ENCODE data around the gene MAN1C1.

The MAN1C1 gene

GRCh38 chr1:25628741-25629421, 12.3 kb downstream of the MAN1C1 start:
- no peaks in the 10 kb centered on the region for H3K79me1 ChIP-seq (ENCODE audit: low read depth, low read length)
- no peak overlapping the region for H2BK15ac ChIP-seq (ENCODE audit: low read length)
- H4K91ac ChIP-seq (ENCODE audit: low read depth, low read length, poor library complexity) = no peak overlapping the region
- H3K9me3 ChIP-seq (replicated peaks in 1 of 2; ENCODE audit: control insufficient read depth in 2 of 2, insufficient read depth in 1 of 2, low read depth in 1 of 2, low read length in 2 of 2) = peaks cover 0 to 15% of the 10 kb centered on the region in 2 donors
- H2BK5ac ChIP-seq (ENCODE audit: low read length) = no peak overlapping the region
- no peak overlapping the region for H2BK120ac ChIP-seq (ENCODE audit: low read depth, low read length)
- no peak overlapping the region for H3K14ac ChIP-seq (ENCODE audit: low read length)
- H3K18ac ChIP-seq (ENCODE audit: low read length) = no peak overlapping the region
- H2BK12ac ChIP-seq (ENCODE audit: low read length) = no peak overlapping the region
- H3K4me3 ChIP-seq (ENCODE audit: low read length in 2 of 2) = no peak overlapping the region
- no peaks in the 10 kb centered on the region for H3K36me3 ChIP-seq (replicated peaks in 1 of 2; ENCODE audit: control insufficient read depth in 2 of 2, insufficient read depth in 2 of 2, low read length in 2 of 2)
- no peak overlapping the region for H2AK5ac ChIP-seq (ENCODE audit: low read depth, low read length)
- H2AFZ ChIP-seq (ENCODE audit: low read length) = no peak overlapping the region
- H3K27me3 ChIP-seq (ENCODE audit: control insufficient read depth in 3 of 3, insufficient read depth in 3 of 3, low read depth in 1 of 3, low read length in 3 of 3) = no peaks in the 10 kb centered on the region
- no peak overlapping the region for H3K4me2 ChIP-seq (ENCODE audit: insufficient read depth, low read length, poor library complexity, severe bottlenecking)
- H3K4me1 ChIP-seq (ENCODE audit: control insufficient read depth in 2 of 2, insufficient read depth in 1 of 2, low read depth in 1 of 2, low read length in 2 of 2) = no peaks in the 10 kb centered on the region
- no peak overlapping the region for H4K8ac ChIP-seq (ENCODE audit: low read depth, low read length)
- H3K9ac ChIP-seq (ENCODE audit: low read depth, low read length, poor library complexity) = no peak overlapping the region
- WGBS, 2 donors (ENCODE audit: extremely low coverage in 2 of 2, insufficient read length in 2 of 2, insufficient replicate concordance in 1 of 2) = no CpG with 5 or more reads among the region's 5 CpGs
- no peak overlapping the region for H3K27ac ChIP-seq (replicated peaks; ENCODE audit: low read length)
- DNase-seq (ENCODE audit: low spot score) = no peak
- no peak overlapping the region for H3K23ac ChIP-seq (ENCODE audit: low read depth, low read length, poor library complexity)
- no peak overlapping the region for H3K4ac ChIP-seq (ENCODE audit: low read length)

GRCh38 chr1:25629836-25630235, 13.2 kb downstream of the MAN1C1 start:
- no CpG with 5 or more reads among the region's 4 CpGs for WGBS, 2 donors (ENCODE audit: extremely low coverage in 2 of 2, insufficient read length in 2 of 2, insufficient replicate concordance in 1 of 2)
- no peak overlapping the region for H3K23ac ChIP-seq (ENCODE audit: low read depth, low read length, poor library complexity)
- no peak overlapping the region for H3K9ac ChIP-seq (ENCODE audit: low read depth, low read length, poor library complexity)
- no peak overlapping the region for H3K4ac ChIP-seq (ENCODE audit: low read length)
- no peaks in the 10 kb centered on the region for H3K79me1 ChIP-seq (ENCODE audit: low read depth, low read length)
- H3K4me1 ChIP-seq (ENCODE audit: control insufficient read depth in 2 of 2, insufficient read depth in 1 of 2, low read depth in 1 of 2, low read length in 2 of 2) = no peaks in the 10 kb centered on the region
- H3K4me3 ChIP-seq (ENCODE audit: low read length in 2 of 2) = no peak overlapping the region
- H3K4me2 ChIP-seq (ENCODE audit: insufficient read depth, low read length, poor library complexity, severe bottlenecking) = no peak overlapping the region
- H3K18ac ChIP-seq (ENCODE audit: low read length) = no peak overlapping the region
- H2AFZ ChIP-seq (ENCODE audit: low read length) = no peak overlapping the region
- no peak overlapping the region for H3K27ac ChIP-seq (replicated peaks; ENCODE audit: low read length)
- no peak overlapping the region for H3K14ac ChIP-seq (ENCODE audit: low read length)
- H3K36me3 ChIP-seq (replicated peaks in 1 of 2; ENCODE audit: control insufficient read depth in 2 of 2, insufficient read depth in 2 of 2, low read length in 2 of 2) = no peaks in the 10 kb centered on the region
- H2BK12ac ChIP-seq (ENCODE audit: low read length) = no peak overlapping the region
- no peaks in the 10 kb centered on the region for H3K27me3 ChIP-seq (ENCODE audit: control insufficient read depth in 3 of 3, insufficient read depth in 3 of 3, low read depth in 1 of 3, low read length in 3 of 3)
- H4K91ac ChIP-seq (ENCODE audit: low read depth, low read length, poor library complexity) = no peak overlapping the region
- H4K8ac ChIP-seq (ENCODE audit: low read depth, low read length) = no peak overlapping the region
- no peak overlapping the region for H2AK5ac ChIP-seq (ENCODE audit: low read depth, low read length)
- peaks cover 0 to 18% of the 10 kb centered on the region in 2 donors for H3K9me3 ChIP-seq (replicated peaks in 1 of 2; ENCODE audit: control insufficient read depth in 2 of 2, insufficient read depth in 1 of 2, low read depth in 1 of 2, low read length in 2 of 2)
- no peak overlapping the region for H2BK120ac ChIP-seq (ENCODE audit: low read depth, low read length)
- H2BK15ac ChIP-seq (ENCODE audit: low read length) = no peak overlapping the region
- no peak for DNase-seq (ENCODE audit: low spot score)
- H2BK5ac ChIP-seq (ENCODE audit: low read length) = no peak overlapping the region

- Histone ChIP-seq H3K4me2 (ENCODE audit: insufficient read depth, low read length, poor library complexity, severe bottlenecking) (no peak overlapping the region), H4K91ac (ENCODE audit: low read depth, low read length, poor library complexity) (no peak overlapping the region), H2AFZ (ENCODE audit: low read length) (no peak overlapping the region), H4K8ac (ENCODE audit: low read depth, low read length) (no peak overlapping the region), H3K4ac (ENCODE audit: low read length) (no peak overlapping the region), H3K27me3 (ENCODE audit: control insufficient read depth in 3 of 3, insufficient read depth in 3 of 3, low read depth in 1 of 3, low read length in 3 of 3) (no peaks in the 10 kb centered on the region), H3K9ac (ENCODE audit: low read depth, low read length, poor library complexity) (no peak overlapping the region), H2BK15ac (ENCODE audit: low read length) (no peak overlapping the region), H3K36me3 (replicated peaks in 1 of 2; ENCODE audit: control insufficient read depth in 2 of 2, insufficient read depth in 2 of 2, low read length in 2 of 2) (no peaks in the 10 kb centered on the region), H3K4me3 (ENCODE audit: low read length in 2 of 2) (no peak overlapping the region), H2BK120ac (ENCODE audit: low read depth, low read length) (no peak overlapping the region), H3K9me3 (replicated peaks in 1 of 2; ENCODE audit: control insufficient read depth in 2 of 2, insufficient read depth in 1 of 2, low read depth in 1 of 2, low read length in 2 of 2) (peaks cover 0 to 27% of the 10 kb centered on the region in 2 donors), H3K79me1 (ENCODE audit: low read depth, low read length) (no peaks in the 10 kb centered on the region), H3K14ac (ENCODE audit: low read length) (no peak overlapping the region), H3K27ac (replicated peaks; ENCODE audit: low read length) (no peak overlapping the region), H3K23ac (ENCODE audit: low read depth, low read length, poor library complexity) (no peak overlapping the region), H2BK12ac (ENCODE audit: low read length) (no peak overlapping the region), H2AK5ac (ENCODE audit: low read depth, low read length) (no peak overlapping the region), H3K18ac (ENCODE audit: low read length) (no peak overlapping the region), H3K4me1 (ENCODE audit: control insufficient read depth in 2 of 2, insufficient read depth in 1 of 2, low read depth in 1 of 2, low read length in 2 of 2) (no peaks in the 10 kb centered on the region), H2BK5ac (ENCODE audit: low read length) (no peak overlapping the region)
- no peak for DNase-seq (ENCODE audit: low spot score)
- WGBS, 2 donors (ENCODE audit: extremely low coverage in 2 of 2, insufficient read length in 2 of 2, insufficient replicate concordance in 1 of 2) = no CpG with 5 or more reads among the region's 11 CpGs
Measured at GRCh38 chr1:25631750-25632485, 15.3 kb downstream of the MAN1C1 start.

- WGBS, 2 donors (ENCODE audit: extremely low coverage in 2 of 2, insufficient read length in 2 of 2, insufficient replicate concordance in 1 of 2) = no CpG with 5 or more reads among the region's 2 CpGs
- H4K8ac ChIP-seq (ENCODE audit: low read depth, low read length) = no peak overlapping the region
Measured at GRCh38 chr1:25634066-25634465, 17.5 kb downstream of the MAN1C1 start.

More at GRCh38 chr1:25634066-25634465, 17.5 kb downstream of the MAN1C1 start:
- no peak overlapping the region for H3K23ac ChIP-seq (ENCODE audit: low read depth, low read length, poor library complexity)
- H2BK12ac ChIP-seq (ENCODE audit: low read length) = no peak overlapping the region
- H3K36me3 ChIP-seq (replicated peaks in 1 of 2; ENCODE audit: control insufficient read depth in 2 of 2, insufficient read depth in 2 of 2, low read length in 2 of 2) = no peaks in the 10 kb centered on the region
- no peaks in the 10 kb centered on the region for H3K4me1 ChIP-seq (ENCODE audit: control insufficient read depth in 2 of 2, insufficient read depth in 1 of 2, low read depth in 1 of 2, low read length in 2 of 2)
- no peaks in the 10 kb centered on the region for H3K27me3 ChIP-seq (ENCODE audit: control insufficient read depth in 3 of 3, insufficient read depth in 3 of 3, low read depth in 1 of 3, low read length in 3 of 3)
- no peak overlapping the region for H3K27ac ChIP-seq (replicated peaks; ENCODE audit: low read length)
- no peak overlapping the region for H3K4me3 ChIP-seq (ENCODE audit: low read length in 2 of 2)
- no peak overlapping the region for H2BK15ac ChIP-seq (ENCODE audit: low read length)
- no peak overlapping the region for H4K91ac ChIP-seq (ENCODE audit: low read depth, low read length, poor library complexity)
- no peak for DNase-seq (ENCODE audit: low spot score)
- peaks cover 0 to 37% of the 10 kb centered on the region in 2 donors for H3K9me3 ChIP-seq (replicated peaks in 1 of 2; ENCODE audit: control insufficient read depth in 2 of 2, insufficient read depth in 1 of 2, low read depth in 1 of 2, low read length in 2 of 2)
- H2BK120ac ChIP-seq (ENCODE audit: low read depth, low read length) = no peak overlapping the region
- no peak overlapping the region for H3K18ac ChIP-seq (ENCODE audit: low read length)
- no peak overlapping the region for H2AFZ ChIP-seq (ENCODE audit: low read length)
- H3K79me1 ChIP-seq (ENCODE audit: low read depth, low read length) = no peaks in the 10 kb centered on the region
- no peak overlapping the region for H3K4ac ChIP-seq (ENCODE audit: low read length)
- no peak overlapping the region for H2BK5ac ChIP-seq (ENCODE audit: low read length)
- no peak overlapping the region for H2AK5ac ChIP-seq (ENCODE audit: low read depth, low read length)
- no peak overlapping the region for H3K9ac ChIP-seq (ENCODE audit: low read depth, low read length, poor library complexity)
- H3K4me2 ChIP-seq (ENCODE audit: insufficient read depth, low read length, poor library complexity, severe bottlenecking) = no peak overlapping the region
- no peak overlapping the region for H3K14ac ChIP-seq (ENCODE audit: low read length)
